GM21723 (cell line): ENCODE data around the gene CDH13.

Source experiments
- ATAC-seq: cut with Tn5 transposase; IDR thresholded peaks from one replicate; pipeline ENCODE4 v1.9.1; 2021; ENCODE audit warnings: mild to moderate bottlenecking, moderate library complexity; ENCODE audit not compliant: unreplicated experiment

CDH13 gene

GRCh38 chr16:83622010-83622409 is 995.2 kb downstream of the CDH13 start:
- no peak for ATAC-seq

GRCh38 chr16:83623091-83623730 is 996.4 kb downstream of the CDH13 start:
- no peak for ATAC-seq

- no peak for ATAC-seq
Measured at GRCh38 chr16:83623892-83624291, 997.1 kb downstream of the CDH13 start.

- no peak for ATAC-seq
Measured at GRCh38 chr16:83624429-83625120, 997.8 kb downstream of the CDH13 start.

- ATAC-seq, result no peak
Measured at GRCh38 chr16:83626204-83626603, 999.4 kb downstream of the CDH13 start.

- ATAC-seq, result no peak
Measured at GRCh38 chr16:83626676-83627075, 999.9 kb downstream of the CDH13 start.

- no peak for ATAC-seq
Measured at GRCh38 chr16:83627996-83628395, 1001.2 kb downstream of the CDH13 start.

- no peak for ATAC-seq
Measured at GRCh38 chr16:83629426-83629825, 1002.7 kb downstream of the CDH13 start.

GRCh38 chr16:83629836-83630235 is 1003.1 kb downstream of the CDH13 start:
- ATAC-seq, result no peak

GRCh38 chr16:83630979-83631378 is 1004.2 kb downstream of the CDH13 start:
- ATAC-seq, result no peak

- no peak for ATAC-seq
Measured at GRCh38 chr16:83633286-83633685, 1006.5 kb downstream of the CDH13 start.

- ATAC-seq, result no peak
Measured at GRCh38 chr16:83648347-83648746, 1021.6 kb downstream of the CDH13 start.

GRCh38 chr16:83651871-83652270 is 1025.1 kb downstream of the CDH13 start:
- no peak for ATAC-seq

GRCh38 chr16:83652943-83653342 is 1026.2 kb downstream of the CDH13 start:
- ATAC-seq, result no peak

- ATAC-seq, result no peak
Measured at GRCh38 chr16:83653785-83654184, 1027.0 kb downstream of the CDH13 start.

GRCh38 chr16:83660282-83660681 is 1033.5 kb downstream of the CDH13 start:
- no peak for ATAC-seq

GRCh38 chr16:83661656-83662055 is 1034.9 kb downstream of the CDH13 start:
- ATAC-seq, result no peak

GRCh38 chr16:83666449-83666848 is 1039.7 kb downstream of the CDH13 start:
- ATAC-seq, result no peak

- no peak for ATAC-seq
Measured at GRCh38 chr16:83669456-83669855, 1042.7 kb downstream of the CDH13 start.

GRCh38 chr16:83674931-83675535 is 1048.3 kb downstream of the CDH13 start:
- ATAC-seq, result no peak

GRCh38 chr16:83676086-83676485 is 1049.3 kb downstream of the CDH13 start:
- ATAC-seq, result no peak

GRCh38 chr16:83680980-83681379 is 1054.2 kb downstream of the CDH13 start:
- ATAC-seq, result no peak
